NCI-H345 (cell line): Measurements from ENCODE around the gene KRTAP3-3.

Experiments used
- DNase-seq: peaks from one replicate; lab custom pipeline; 2025; lab: John Stamatoyannopoulos, UW

KRTAP3-3 gene

GRCh38 chr17:40958086-40958953 is 35.6 kb downstream of the KRTAP3-3 start:
- DNase-seq = no peak

- DNase-seq = no peak
Measured at GRCh38 chr17:40956401-40957254, 37.3 kb downstream of the KRTAP3-3 start.

GRCh38 chr17:40953881-40954280 is 40.1 kb downstream of the KRTAP3-3 start:
- DNase-seq = no peak

- DNase-seq = no peak
Measured at GRCh38 chr17:40952661-40953060, 41.3 kb downstream of the KRTAP3-3 start.

GRCh38 chr17:40952154-40952553 is 41.8 kb downstream of the KRTAP3-3 start:
- DNase-seq = no peak

- DNase-seq = no peak
Measured at GRCh38 chr17:40951011-40951622, 42.8 kb downstream of the KRTAP3-3 start.

- DNase-seq = no peak
Measured at GRCh38 chr17:40950176-40950575, 43.8 kb downstream of the KRTAP3-3 start.

GRCh38 chr17:40949418-40949817 is 44.5 kb downstream of the KRTAP3-3 start:
- peak; percentile 10 for DNase-seq

- DNase-seq = no peak
Measured at GRCh38 chr17:40947929-40948328, 46.0 kb downstream of the KRTAP3-3 start.

- DNase-seq = no peak
Measured at GRCh38 chr17:40945414-40945813, 48.5 kb downstream of the KRTAP3-3 start.

GRCh38 chr17:40944531-40944930 is 49.4 kb downstream of the KRTAP3-3 start:
- no peak for DNase-seq
